Vagina (tissue), 2 donors: ENCODE data around the gene EHMT1.

ENCODE experiments used
- CTCF ChIP-seq, 3 experiments: fragments of 450-650 bp in 2 of 3; fragments of 200-600 bp in 1 of 3; sonication (generic) in 1 of 3; IDR thresholded peaks; one replicate each; pipeline ENCODE4 v1.5.1; 2017 to 2019; ENCODE audit warnings: antibody characterized with exemption in 3 of 3, mild to moderate bottlenecking in 2 of 3, moderate library complexity in 2 of 3
- POLR2AphosphoS5 ChIP-seq, 2 donors: sonication (generic); formaldehyde crosslinking; IDR thresholded peaks; one replicate each; pipeline ENCODE4 v1.9.0; 2017; ENCODE audit warnings: antibody characterized with exemption in 2 of 2, mild to moderate bottlenecking in 2 of 2, low read depth in 1 of 2; ENCODE audit not compliant: insufficient read depth in 1 of 2

- TF ChIP-seq CTCF (IDR thresholded peaks at IDR 0.05) (no peak), POLR2AphosphoS5 (IDR thresholded peaks at IDR 0.05; ENCODE audit: insufficient read depth in 1 of 2, low read depth in 1 of 2) (no peak)
Measured at GRCh38 chr9:137709411-137710101, 90.8 kb downstream of the EHMT1 start.
